Measurements from ENCODE around the gene PTPRN2. TPM values are rescaled to one million over a fixed set of nuclear protein-coding genes. Genes with fewer than 3 reads are reported as not detected.

PTPRN2 gene
- total and polyA plus RNA-seq, 7 donors: 0.47 to 0.82 (median 0.51) TPM

DNA sequence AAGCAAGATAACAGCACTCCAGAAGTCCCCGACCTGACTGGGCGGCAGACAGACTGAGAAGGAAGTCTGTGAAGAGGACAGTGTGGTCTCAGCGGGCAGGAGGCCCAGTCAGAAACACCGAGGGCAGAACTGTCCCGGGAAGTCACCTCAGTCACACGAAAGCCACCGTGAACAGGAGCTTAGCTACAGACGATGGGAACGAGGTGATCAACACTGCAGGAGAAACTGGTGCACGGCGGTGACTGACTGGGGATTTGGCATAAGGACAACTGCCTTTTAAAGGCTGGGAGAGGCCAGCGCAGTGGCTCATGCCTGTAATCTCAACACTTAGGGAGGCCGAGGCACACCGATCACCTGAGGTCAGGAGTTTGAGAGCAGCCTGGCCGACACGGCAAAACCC lies 217.8 kb downstream of the PTPRN2 start:
- Histone ChIP-seq H3K9me3 (no peaks in the 10 kb centered on the region), H3K27me3 (ENCODE audit: insufficient read depth in 3 of 3, low read length in 2 of 3) (peaks cover 0 to 4% (median 3%) of the 10 kb centered on the region in 3 donors), H3K4me1 (no peaks in the 10 kb centered on the region), H3K4me3 (no peak overlapping the region), H3K27ac (no peak overlapping the region), H3K36me3 (ENCODE audit: insufficient read depth in 1 of 2, low read depth in 1 of 2) (no peaks in the 10 kb centered on the region)
- TF ChIP-seq, protein P1, sequence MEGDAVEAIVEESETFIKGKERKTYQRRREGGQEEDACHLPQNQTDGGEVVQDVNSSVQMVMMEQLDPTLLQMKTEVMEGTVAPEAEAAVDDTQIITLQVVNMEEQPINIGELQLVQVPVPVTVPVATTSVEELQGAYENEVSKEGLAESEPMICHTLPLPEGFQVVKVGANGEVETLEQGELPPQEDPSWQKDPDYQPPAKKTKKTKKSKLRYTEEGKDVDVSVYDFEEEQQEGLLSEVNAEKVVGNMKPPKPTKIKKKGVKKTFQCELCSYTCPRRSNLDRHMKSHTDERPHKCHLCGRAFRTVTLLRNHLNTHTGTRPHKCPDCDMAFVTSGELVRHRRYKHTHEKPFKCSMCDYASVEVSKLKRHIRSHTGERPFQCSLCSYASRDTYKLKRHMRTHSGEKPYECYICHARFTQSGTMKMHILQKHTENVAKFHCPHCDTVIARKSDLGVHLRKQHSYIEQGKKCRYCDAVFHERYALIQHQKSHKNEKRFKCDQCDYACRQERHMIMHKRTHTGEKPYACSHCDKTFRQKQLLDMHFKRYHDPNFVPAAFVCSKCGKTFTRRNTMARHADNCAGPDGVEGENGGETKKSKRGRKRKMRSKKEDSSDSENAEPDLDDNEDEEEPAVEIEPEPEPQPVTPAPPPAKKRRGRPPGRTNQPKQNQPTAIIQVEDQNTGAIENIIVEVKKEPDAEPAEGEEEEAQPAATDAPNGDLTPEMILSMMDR (IDR thresholded peaks at IDR 0.05): no peak
- no peak for ATAC-seq
- no peak for DNase-seq
- 72 to 85% (median 81%) methylated on average over 16 of the region's 16 CpGs for WGBS, 3 donors
- intact Hi-C loops (cut with DNase I): no loop called here

GRCh38 chr7:158369290-158369689 lies 218.3 kb downstream of the PTPRN2 start:
- H3K36me3 ChIP-seq (ENCODE audit: insufficient read depth in 1 of 2, low read depth in 1 of 2): no peaks in the 10 kb centered on the region
- TF ChIP-seq, protein P1 (IDR thresholded peaks at IDR 0.05): no peak
- no peak overlapping the region for H3K27ac ChIP-seq
- intact Hi-C loops (cut with DNase I): no loop called here
- WGBS, 3 donors: 78 to 84% (median 82%) methylated on average over 6 of the region's 6 CpGs
- DNase-seq: no peak
- no peak for ATAC-seq
- no peaks in the 10 kb centered on the region for H3K9me3 ChIP-seq
- no peak overlapping the region for H3K4me3 ChIP-seq
- H3K27me3 ChIP-seq (ENCODE audit: insufficient read depth in 3 of 3, low read length in 2 of 3): peaks cover 0 to 4% (median 0%) of the 10 kb centered on the region in 3 donors
- H3K4me1 ChIP-seq: no peaks in the 10 kb centered on the region

DNA sequence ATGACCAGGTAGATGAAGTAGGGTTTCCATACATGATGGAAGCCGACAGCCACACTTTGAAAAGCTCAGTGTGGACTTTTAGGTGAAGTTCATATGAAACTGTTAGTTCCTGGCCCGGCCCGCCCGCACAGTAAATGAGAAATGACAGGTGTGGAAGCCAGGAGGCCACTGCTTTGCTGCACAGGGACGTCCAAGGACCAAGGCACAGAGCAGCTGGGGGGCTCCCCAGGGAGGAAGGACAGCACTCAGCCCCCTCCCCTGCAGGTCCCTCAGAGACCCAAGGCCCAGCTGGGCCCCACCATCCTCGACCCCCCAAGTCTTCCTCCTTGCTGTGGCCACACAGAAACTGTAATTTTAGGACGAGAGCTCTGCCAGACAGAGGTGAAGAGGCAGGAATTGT lies 219.2 kb downstream of the PTPRN2 start:
- DNase-seq (no peak), ATAC-seq (no peak)
- TF ChIP-seq, protein P1 (IDR thresholded peaks at IDR 0.05): no peak
- H3K4me1 ChIP-seq: no peaks in the 10 kb centered on the region
- H3K4me3 ChIP-seq: no peak overlapping the region
- no peaks in the 10 kb centered on the region for H3K9me3 ChIP-seq
- no peaks in the 10 kb centered on the region for H3K36me3 ChIP-seq (ENCODE audit: insufficient read depth in 1 of 2, low read depth in 1 of 2)
- WGBS, 3 donors: 44 to 51% (median 45%) methylated on average over 7 of the region's 7 CpGs
- intact Hi-C loops (cut with DNase I): no loop called here
- H3K27me3 ChIP-seq (ENCODE audit: insufficient read depth in 3 of 3, low read length in 2 of 3): no peaks in the 10 kb centered on the region
- no peak overlapping the region for H3K27ac ChIP-seq

DNA sequence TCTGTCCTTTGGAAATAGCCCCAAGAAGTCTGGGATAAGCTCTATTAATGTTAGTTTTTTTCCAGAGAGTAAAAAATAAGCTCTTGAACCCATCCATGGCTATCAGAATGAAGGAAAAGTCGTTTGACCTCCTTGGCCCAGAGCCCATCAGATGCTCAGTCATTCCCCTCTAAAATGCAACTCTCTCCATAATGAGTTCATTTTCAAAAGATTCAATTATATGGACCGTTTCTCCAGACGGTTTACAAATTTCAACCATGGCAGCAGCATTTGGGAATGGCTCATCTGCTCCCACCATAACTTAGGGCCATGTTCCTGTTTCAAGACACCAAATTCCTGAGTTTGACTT lies 220.0 kb downstream of the PTPRN2 start:
- H3K4me3 ChIP-seq: no peak overlapping the region
- no peaks in the 10 kb centered on the region for H3K27me3 ChIP-seq (ENCODE audit: insufficient read depth in 3 of 3, low read length in 2 of 3)
- DNase-seq: no peak
- H3K9me3 ChIP-seq: no peaks in the 10 kb centered on the region
- TF ChIP-seq, protein P1 (IDR thresholded peaks at IDR 0.05): no peak
- no peaks in the 10 kb centered on the region for H3K36me3 ChIP-seq (ENCODE audit: insufficient read depth in 1 of 2, low read depth in 1 of 2)
- ATAC-seq: no peak
- H3K27ac ChIP-seq: no peak overlapping the region
- H3K4me1 ChIP-seq: no peaks in the 10 kb centered on the region
- 29 to 47% (median 33%) methylated on average over 3 of the region's 3 CpGs for WGBS, 3 donors
- intact Hi-C loops (cut with DNase I): no loop called here

- DNase-seq (no peak), ATAC-seq (no peak)
- H3K4me3 ChIP-seq: no peak overlapping the region
These were observed 220.5 kb downstream of the PTPRN2 start for GRCh38 chr7:158366916-158367633.

More at GRCh38 chr7:158366916-158367633, 220.5 kb downstream of the PTPRN2 start:
- 67 to 76% (median 74%) methylated on average over 19 of the region's 19 CpGs for WGBS, 3 donors
- intact Hi-C loops (cut with DNase I): no loop called here
- Histone ChIP-seq H3K4me1 (no peaks in the 10 kb centered on the region), H3K27ac (no peak overlapping the region), H3K36me3 (ENCODE audit: insufficient read depth in 1 of 2, low read depth in 1 of 2) (no peaks in the 10 kb centered on the region), H3K27me3 (ENCODE audit: insufficient read depth in 3 of 3, low read length in 2 of 3) (no peaks in the 10 kb centered on the region), H3K9me3 (no peaks in the 10 kb centered on the region)
- TF ChIP-seq, protein P1 (IDR thresholded peaks at IDR 0.05): no peak

Measured in psoas muscle (tissue), 8 donors.